Hepatocyte (in vitro differentiated cells): ENCODE results near the gene ZMYND10.

Experiments
- EZH2phosphoT487 ChIP-seq: fragments of 200-600 bp; sonication (generic); IDR thresholded peaks from one replicate; pipeline ENCODE4 v1.6.1; 2018; ENCODE audit warnings: antibody characterized with exemption, mild to moderate bottlenecking, low read depth, moderate library complexity; ENCODE audit not compliant: unreplicated experiment, severe bottlenecking
- TF ChIP-seq, protein P1 (sequence below): fragments of 200-600 bp; sonication (generic); IDR thresholded peaks from 2 replicates; pipeline ENCODE4 v1.5.1; 2016; ENCODE audit warnings: antibody characterized with exemption, mild to moderate bottlenecking; ENCODE audit not compliant: poor library complexity

DNA sequence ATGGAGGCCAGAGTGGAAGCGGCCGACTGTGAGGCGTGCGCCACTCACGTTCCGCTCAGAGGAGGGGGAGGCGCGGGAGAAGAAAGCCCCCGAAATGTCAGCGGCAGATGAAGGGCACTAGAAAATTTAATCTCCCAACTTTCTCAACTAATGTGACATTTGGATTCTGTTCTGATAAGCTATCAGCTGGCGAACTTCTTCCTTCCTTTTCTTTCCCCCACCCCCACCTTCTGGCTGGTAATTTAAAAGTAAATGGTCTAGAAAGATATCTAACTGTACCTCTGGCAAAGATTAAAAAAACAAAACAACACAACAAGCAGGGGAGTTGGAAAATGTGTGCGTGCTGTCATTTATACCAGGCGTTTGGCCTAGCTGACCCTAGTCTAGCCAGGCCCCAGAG lies 40.2 kb upstream of the ZMYND10 start:
- TF ChIP-seq, protein P1, sequence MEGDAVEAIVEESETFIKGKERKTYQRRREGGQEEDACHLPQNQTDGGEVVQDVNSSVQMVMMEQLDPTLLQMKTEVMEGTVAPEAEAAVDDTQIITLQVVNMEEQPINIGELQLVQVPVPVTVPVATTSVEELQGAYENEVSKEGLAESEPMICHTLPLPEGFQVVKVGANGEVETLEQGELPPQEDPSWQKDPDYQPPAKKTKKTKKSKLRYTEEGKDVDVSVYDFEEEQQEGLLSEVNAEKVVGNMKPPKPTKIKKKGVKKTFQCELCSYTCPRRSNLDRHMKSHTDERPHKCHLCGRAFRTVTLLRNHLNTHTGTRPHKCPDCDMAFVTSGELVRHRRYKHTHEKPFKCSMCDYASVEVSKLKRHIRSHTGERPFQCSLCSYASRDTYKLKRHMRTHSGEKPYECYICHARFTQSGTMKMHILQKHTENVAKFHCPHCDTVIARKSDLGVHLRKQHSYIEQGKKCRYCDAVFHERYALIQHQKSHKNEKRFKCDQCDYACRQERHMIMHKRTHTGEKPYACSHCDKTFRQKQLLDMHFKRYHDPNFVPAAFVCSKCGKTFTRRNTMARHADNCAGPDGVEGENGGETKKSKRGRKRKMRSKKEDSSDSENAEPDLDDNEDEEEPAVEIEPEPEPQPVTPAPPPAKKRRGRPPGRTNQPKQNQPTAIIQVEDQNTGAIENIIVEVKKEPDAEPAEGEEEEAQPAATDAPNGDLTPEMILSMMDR: no peak
- no peak for TF ChIP-seq EZH2phosphoT487
